HCT116 (cell line): ENCODE results near the gene TNFSF13B.

Experiments used
- CTCF ChIP-seq, 3 experiments: fragments of 200-600 bp in 1 of 3; sonication (generic) in 1 of 3; IDR thresholded peaks in 2 of 3; conservative IDR thresholded peaks in 1 of 3; 2 replicates each; pipeline ENCODE4 v1.5.1; 2012 to 2017; ENCODE audit warnings: low read depth in 2 of 3, low read length in 2 of 3, antibody characterized with exemption in 1 of 3, borderline replicate concordance in 1 of 3, control low read depth in 1 of 3, mild to moderate bottlenecking in 1 of 3, mixed read lengths in 1 of 3, mixed run types in 1 of 3, moderate library complexity in 1 of 3; ENCODE audit not compliant: insufficient read depth in 1 of 3
- EGR1 ChIP-seq: IDR thresholded peaks from 2 replicates; pipeline ENCODE4 v1.6.1; 2012; ENCODE audit warnings: low read depth
- EZH2 ChIP-seq: fragments of 200-600 bp; sonication (generic); IDR thresholded peaks from 2 replicates; pipeline ENCODE4 v1.6.1; 2017; ENCODE audit warnings: antibody characterized with exemption, mixed run types
- EZH2phosphoT487 ChIP-seq: fragments of 200-600 bp; IDR thresholded peaks from 2 replicates; pipeline ENCODE4 v1.6.1; 2018; ENCODE audit warnings: antibody characterized with exemption, borderline replicate concordance
- MAX ChIP-seq: IDR thresholded peaks from 2 replicates; pipeline ENCODE4 v1.6.1; 2012
- POLR2A ChIP-seq: IDR thresholded peaks from 2 replicates; pipeline ENCODE4 v1.7.0; 2011; ENCODE audit warnings: borderline replicate concordance; ENCODE audit not compliant: insufficient read depth, insufficient read length; ENCODE audit errors: extremely low read depth
- POLR2AphosphoS5 ChIP-seq: IDR thresholded peaks from 2 replicates; pipeline ENCODE4 v1.6.1; 2011; ENCODE audit warnings: mild to moderate bottlenecking, low read depth, low read length, moderate library complexity
- REST ChIP-seq: IDR thresholded peaks from 2 replicates; pipeline ENCODE4 v1.6.1; 2012; ENCODE audit warnings: low read depth
- SIN3A ChIP-seq: IDR thresholded peaks from 2 replicates; pipeline ENCODE4 v1.6.1; 2012; ENCODE audit warnings: low read depth
- SRF ChIP-seq: IDR thresholded peaks from 2 replicates; pipeline ENCODE4 v1.6.1; 2012; ENCODE audit warnings: low read depth
- YY1 ChIP-seq: IDR thresholded peaks from 2 replicates; pipeline ENCODE4 v1.6.1; 2011; ENCODE audit warnings: low read length, low read depth, moderate library complexity, mild to moderate bottlenecking; ENCODE audit not compliant: insufficient replicate concordance; ENCODE audit errors: extremely low read depth

- TF ChIP-seq YY1 (no peak), EGR1 (no peak), MAX (no peak), EZH2 (no peak), CTCF (IDR thresholded peaks at IDR 0.05 in 2 of 3, conservative IDR thresholded peaks at IDR 0.05 in 1 of 3; ENCODE audit: borderline replicate concordance in 1 of 3, insufficient read depth in 1 of 3, low read depth in 2 of 3, low read length in 2 of 3) (no peak), POLR2A (no peak), POLR2AphosphoS5 (no peak), SRF (no peak), SIN3A (no peak), REST (no peak), EZH2phosphoT487 (no peak)
Measured at GRCh38 chr13:108316413-108316812, 46.9 kb downstream of the TNFSF13B start.
